IMR-90 (cell line): ENCODE data around the gene CCM2.

ENCODE experiments used
- BHLHE40 ChIP-seq: fragments of 150-350 bp; IDR thresholded peaks from 2 replicates; pipeline ENCODE4 v1.6.1; 2016; ENCODE audit warnings: mild to moderate bottlenecking, low read depth, low read length
- CEBPB ChIP-seq: IDR thresholded peaks from 2 replicates; pipeline ENCODE4 v1.6.1; 2012; ENCODE audit warnings: low read depth, low read length, improper control_type of control experiment
- CTCF ChIP-seq: conservative IDR thresholded peaks from 2 replicates; pipeline ENCODE4 v1.5.1; 2012; ENCODE audit warnings: mild to moderate bottlenecking, low read depth, low read length, improper control_type of control experiment
- FOS ChIP-seq: fragments of 150-350 bp; IDR thresholded peaks from 2 replicates; pipeline ENCODE4 v1.6.1; 2016; ENCODE audit warnings: low read depth, low read length
- MAFK ChIP-seq: IDR thresholded peaks from 2 replicates; pipeline ENCODE4 v1.6.1; 2012; ENCODE audit warnings: low read depth, low read length, improper control_type of control experiment
- MAZ ChIP-seq: IDR thresholded peaks from 2 replicates; pipeline ENCODE4 v1.6.1; 2012; ENCODE audit warnings: low read depth, mild to moderate bottlenecking, low read length, improper control_type of control experiment, moderate library complexity, borderline replicate concordance
- MXI1 ChIP-seq: IDR thresholded peaks from 2 replicates; pipeline ENCODE4 v1.6.1; 2012; ENCODE audit warnings: low read depth, mild to moderate bottlenecking, low read length, moderate library complexity, borderline replicate concordance
- POLR2A ChIP-seq: IDR thresholded peaks from 2 replicates; pipeline ENCODE4 v1.6.1; 2012; ENCODE audit warnings: mild to moderate bottlenecking, low read depth, low read length
- RAD21 ChIP-seq: IDR thresholded peaks from 2 replicates; pipeline ENCODE4 v1.6.1; 2012; ENCODE audit warnings: low read length, improper control_type of control experiment
- RFX5 ChIP-seq: IDR thresholded peaks from 2 replicates; pipeline ENCODE4 v1.8.0; 2012; ENCODE audit warnings: low read depth, mild to moderate bottlenecking, low read length, moderate library complexity
- USF2 ChIP-seq: fragments of 150-350 bp; IDR thresholded peaks from 2 replicates; pipeline ENCODE4 v1.6.1; 2017; ENCODE audit warnings: mild to moderate bottlenecking, antibody characterized with exemption, low read length, low read depth

DNA sequence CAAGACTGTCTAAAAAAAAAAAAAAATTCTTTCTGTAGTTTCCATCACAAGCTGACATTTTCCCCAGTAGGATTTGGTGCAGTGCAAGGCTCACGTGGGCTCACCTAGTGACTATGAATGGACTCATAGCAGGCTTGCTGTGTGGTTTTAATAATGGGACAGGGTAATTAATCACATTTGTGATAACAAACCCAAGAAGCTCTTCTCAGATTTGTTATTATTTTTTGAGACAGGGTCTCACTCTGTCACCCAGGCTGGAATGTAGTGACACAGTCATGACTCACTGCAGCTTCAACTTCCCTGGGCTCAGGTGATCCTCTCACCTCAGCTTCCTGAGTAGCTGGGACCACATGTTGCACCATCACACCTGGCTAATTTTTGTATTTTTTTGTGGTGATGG is 48.7 kb downstream of the CCM2 start:
- TF ChIP-seq CTCF = no peak
- TF ChIP-seq RAD21 = no peak
- TF ChIP-seq POLR2A = no peak
- no peak for TF ChIP-seq MAFK
- no peak for TF ChIP-seq BHLHE40
- TF ChIP-seq FOS = no peak
- TF ChIP-seq MAZ = no peak
- no peak for TF ChIP-seq CEBPB
- no peak for TF ChIP-seq MXI1
- no peak for TF ChIP-seq RFX5
- no peak for TF ChIP-seq USF2
